HG02885 (cell line): ENCODE measurements around the gene SLC1A2.
A peak's percentile ranks its signal among the peaks of the same experiment; 100 is the strongest.

Source experiments
- ATAC-seq: cut with Tn5 transposase; IDR thresholded peaks from one replicate; pipeline ENCODE4 v1.9.1; 2021; ENCODE audit warnings: mild to moderate bottlenecking; ENCODE audit not compliant: unreplicated experiment, poor library complexity

The SLC1A2 gene

GRCh38 chr11:35285471-35285870, 133.9 kb downstream of the SLC1A2 start:
- no peak for ATAC-seq

- no peak for ATAC-seq
Measured at GRCh38 chr11:35282221-35282882, 137.0 kb downstream of the SLC1A2 start.

GRCh38 chr11:35281169-35281688, 138.1 kb downstream of the SLC1A2 start:
- no peak for ATAC-seq

GRCh38 chr11:35280727-35281126, 138.6 kb downstream of the SLC1A2 start:
- ATAC-seq = no peak

GRCh38 chr11:35277827-35278226, 141.5 kb downstream of the SLC1A2 start:
- no peak for ATAC-seq

- no peak for ATAC-seq
Measured at GRCh38 chr11:35276396-35277145, 142.8 kb downstream of the SLC1A2 start.

- ATAC-seq = no peak
Measured at GRCh38 chr11:35275786-35276170, 143.6 kb downstream of the SLC1A2 start.

GRCh38 chr11:35274909-35275785, 144.2 kb downstream of the SLC1A2 start:
- ATAC-seq = no peak

GRCh38 chr11:35272391-35272902, 146.9 kb downstream of the SLC1A2 start:
- peak; percentile 94 for ATAC-seq

GRCh38 chr11:35271031-35271430, 148.3 kb downstream of the SLC1A2 start:
- ATAC-seq = no peak

- ATAC-seq = no peak
Measured at GRCh38 chr11:35270342-35270741, 149.0 kb downstream of the SLC1A2 start.

GRCh38 chr11:35267504-35267903, 151.9 kb downstream of the SLC1A2 start:
- no peak for ATAC-seq

- no peak for ATAC-seq
Measured at GRCh38 chr11:35265755-35266454, 153.5 kb downstream of the SLC1A2 start.

GRCh38 chr11:35262735-35263134, 156.6 kb downstream of the SLC1A2 start:
- no peak for ATAC-seq

- ATAC-seq = no peak
Measured at GRCh38 chr11:35262056-35262455, 157.3 kb downstream of the SLC1A2 start.

GRCh38 chr11:35261197-35261596, 158.2 kb downstream of the SLC1A2 start:
- ATAC-seq = no peak

GRCh38 chr11:35260342-35260985, 158.9 kb downstream of the SLC1A2 start:
- ATAC-seq = no peak

- ATAC-seq = no peak
Measured at GRCh38 chr11:35259529-35259928, 159.8 kb downstream of the SLC1A2 start.

- peak; percentile 100 for ATAC-seq
Measured at GRCh38 chr11:35257281-35257680, 162.1 kb downstream of the SLC1A2 start.
